GM20000 (cell line): ENCODE measurements around the gene RAB11FIP4.

ENCODE experiments used
- DNase-seq: peaks from one replicate; pipeline ENCODE4 v3.0.0; 2012; ENCODE audit warnings: low spot score
- TF ChIP-seq, protein P1 (sequence below): IDR thresholded peaks from 2 replicates; pipeline ENCODE4 v1.5.1; 2012; ENCODE audit warnings: mild to moderate bottlenecking, control low read depth; ENCODE audit errors: extremely low read depth, missing control alignments

The RAB11FIP4 gene

DNA sequence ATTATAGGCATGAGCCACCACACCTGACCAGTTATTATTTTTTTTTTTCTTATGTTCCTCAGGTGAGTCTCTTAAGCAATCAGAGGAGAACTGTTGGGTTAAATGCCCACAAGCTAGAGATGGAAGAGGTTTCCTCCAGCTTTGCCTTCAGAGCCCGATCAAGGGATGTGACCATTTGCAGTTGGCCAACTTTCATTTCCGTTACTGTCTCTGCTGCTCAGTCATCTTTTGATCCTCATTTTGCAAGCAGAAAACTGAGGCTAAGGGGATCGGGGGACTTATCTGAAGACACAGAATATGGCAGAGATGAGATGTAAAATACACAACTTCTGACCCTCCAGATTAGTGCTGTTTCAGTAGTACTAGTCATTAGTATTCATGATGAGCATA, 188.8 kb downstream of the RAB11FIP4 start:
- no peak for DNase-seq
- TF ChIP-seq, protein P1, sequence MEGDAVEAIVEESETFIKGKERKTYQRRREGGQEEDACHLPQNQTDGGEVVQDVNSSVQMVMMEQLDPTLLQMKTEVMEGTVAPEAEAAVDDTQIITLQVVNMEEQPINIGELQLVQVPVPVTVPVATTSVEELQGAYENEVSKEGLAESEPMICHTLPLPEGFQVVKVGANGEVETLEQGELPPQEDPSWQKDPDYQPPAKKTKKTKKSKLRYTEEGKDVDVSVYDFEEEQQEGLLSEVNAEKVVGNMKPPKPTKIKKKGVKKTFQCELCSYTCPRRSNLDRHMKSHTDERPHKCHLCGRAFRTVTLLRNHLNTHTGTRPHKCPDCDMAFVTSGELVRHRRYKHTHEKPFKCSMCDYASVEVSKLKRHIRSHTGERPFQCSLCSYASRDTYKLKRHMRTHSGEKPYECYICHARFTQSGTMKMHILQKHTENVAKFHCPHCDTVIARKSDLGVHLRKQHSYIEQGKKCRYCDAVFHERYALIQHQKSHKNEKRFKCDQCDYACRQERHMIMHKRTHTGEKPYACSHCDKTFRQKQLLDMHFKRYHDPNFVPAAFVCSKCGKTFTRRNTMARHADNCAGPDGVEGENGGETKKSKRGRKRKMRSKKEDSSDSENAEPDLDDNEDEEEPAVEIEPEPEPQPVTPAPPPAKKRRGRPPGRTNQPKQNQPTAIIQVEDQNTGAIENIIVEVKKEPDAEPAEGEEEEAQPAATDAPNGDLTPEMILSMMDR = no peak

DNA sequence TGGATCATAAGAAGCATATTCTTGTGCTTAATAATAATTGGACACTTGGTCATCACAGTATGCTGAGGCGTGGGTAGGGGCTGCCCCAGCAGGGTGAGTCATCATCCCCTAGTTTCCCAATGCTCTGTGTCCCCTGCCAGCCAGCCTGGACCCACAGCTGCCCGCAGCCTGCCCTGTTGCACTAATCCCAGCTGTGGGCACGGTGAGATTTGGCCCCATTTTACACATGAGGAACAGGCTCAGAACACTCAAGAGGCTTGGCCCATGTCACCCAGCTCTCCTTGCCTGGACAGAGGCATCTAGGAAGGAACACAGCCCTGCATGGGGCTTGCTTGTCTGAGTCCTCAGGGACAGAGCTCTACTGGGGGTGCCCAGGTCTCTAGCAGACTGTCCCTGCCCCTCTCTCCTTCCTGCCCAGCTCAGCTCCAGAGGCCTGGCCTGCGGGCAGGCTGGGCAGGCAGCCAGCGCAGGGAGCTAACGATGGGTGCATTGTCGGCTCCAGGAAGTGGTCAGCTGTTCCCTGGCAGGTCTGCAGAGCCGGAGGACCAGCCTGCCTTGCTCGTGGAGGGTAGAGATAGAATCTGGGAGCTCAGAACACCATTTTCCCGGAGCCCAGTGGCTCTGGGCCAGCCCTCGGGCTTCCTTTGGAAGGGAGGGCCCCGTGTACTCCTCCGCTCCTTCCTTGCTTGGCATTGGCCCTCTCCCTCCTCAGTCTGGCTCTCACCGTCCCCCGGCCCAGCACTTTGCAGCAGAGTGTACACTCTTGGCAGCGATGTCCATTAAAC, 189.4 kb downstream of the RAB11FIP4 start:
- TF ChIP-seq, protein P1 = no peak
- no peak for DNase-seq

DNA sequence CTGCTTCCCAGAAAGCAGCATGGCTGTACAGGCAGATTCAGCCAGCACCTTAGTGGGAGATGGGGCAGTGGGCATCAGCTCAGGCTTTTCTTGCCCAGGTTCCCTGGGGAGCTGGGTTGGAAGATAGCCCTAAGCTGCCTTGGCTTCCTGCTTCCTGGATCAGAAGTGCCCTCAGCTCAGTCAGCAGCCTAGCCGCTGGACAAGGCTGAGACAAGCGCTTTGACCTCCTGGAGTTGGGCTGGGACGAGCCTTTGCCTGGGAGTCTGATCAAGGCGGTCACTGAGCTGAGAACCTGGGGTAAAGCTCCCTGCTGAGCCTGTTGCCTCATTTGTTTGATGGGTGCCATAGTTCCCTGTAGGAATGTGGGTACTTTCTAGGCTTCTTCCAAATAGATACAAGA, 190.0 kb downstream of the RAB11FIP4 start:
- TF ChIP-seq, protein P1 = no peak
- no peak for DNase-seq

GRCh38 chr17:31582151-31582907, 190.9 kb downstream of the RAB11FIP4 start:
- TF ChIP-seq, protein P1 = no peak
- DNase-seq = peak; percentile 74

- TF ChIP-seq, protein P1 = no peak
- DNase-seq = no peak
Observed at GRCh38 chr17:31583772-31584356, 192.4 kb downstream of the RAB11FIP4 start.

DNA sequence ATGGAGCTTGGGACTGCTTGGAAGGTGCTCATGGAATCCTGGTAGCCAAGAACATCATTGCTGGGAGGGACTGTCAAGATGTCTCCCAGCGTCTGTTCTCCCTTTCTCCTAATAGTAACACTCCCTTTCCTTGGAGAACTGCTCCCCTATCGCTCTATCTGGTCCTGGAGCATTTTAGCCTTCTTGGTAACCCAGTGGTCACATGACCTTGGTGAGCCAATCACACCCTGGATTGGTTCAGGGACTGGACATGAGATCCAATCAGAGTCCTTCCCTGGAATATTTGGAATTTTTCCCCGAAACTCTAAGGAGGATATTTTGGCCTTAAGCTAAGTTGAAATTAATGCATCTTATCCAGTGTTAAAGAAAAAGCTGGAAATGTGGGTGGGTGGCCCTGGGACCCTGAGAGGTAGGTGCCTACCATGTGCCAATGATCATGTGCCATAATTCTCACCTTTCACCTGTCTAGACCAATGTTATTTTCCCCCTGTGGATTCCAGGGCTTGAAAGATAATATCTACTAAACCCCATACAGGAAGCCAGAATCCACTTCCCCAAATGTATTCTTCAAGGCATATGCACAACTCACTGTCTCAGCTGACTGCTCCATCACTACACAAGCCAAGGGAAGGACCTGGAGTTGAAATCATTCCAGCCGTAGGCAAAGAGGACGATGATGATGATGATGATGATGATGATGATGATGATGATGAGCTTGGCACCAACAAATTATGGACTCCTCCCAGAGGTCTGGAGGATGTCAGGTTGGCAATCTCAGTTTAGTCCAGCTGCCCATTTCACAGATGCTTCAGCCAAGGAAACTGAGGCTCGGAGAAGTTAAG, 193.2 kb downstream of the RAB11FIP4 start:
- TF ChIP-seq, protein P1 = no peak
- no peak for DNase-seq
